SK-N-SH (cell line): ENCODE data around the gene LSM14B. TPM values are rescaled to one million over a fixed set of nuclear protein-coding genes. Genes with fewer than 3 reads are reported as not detected.

Source experiments
- CTCF ChIA-PET: fragments of 300-600, 350-600 bp; formaldehyde crosslinking; extraction: SDS; loops from one replicate; lab custom pipeline; 2021; lab: Yijun Ruan, JAX
- POLR2A ChIA-PET: fragments of 350-600 bp; sonication (Branson Sonifier 250); formaldehyde crosslinking; extraction: SDS; loops from one replicate; lab custom pipeline; 2020; ENCODE audit warnings: antibody characterized with exemption, inconsistent platforms; lab: Yijun Ruan, JAX
- DNase-seq: peaks from one replicate; pipeline ENCODE4 v3.0.0; 2012
- H2AFZ ChIP-seq: fragments of 200-600 bp; sonication (generic); 2 replicates; pipeline ENCODE4 v1.8.1; 2016; ENCODE audit warnings: antibody characterized with exemption, mild to moderate bottlenecking, low read depth
- H3F3A ChIP-seq: fragments of 200-600 bp; sonication (generic); replicated peaks from 2 replicates; pipeline ENCODE3; 2016; ENCODE audit warnings: antibody characterized with exemption, mild to moderate bottlenecking; ENCODE audit not compliant: insufficient read depth
- H3K27ac ChIP-seq, 2 experiments: fragments of 200-500 bp in 1 of 2; fragments of 200-600 bp in 1 of 2; sonication (Bioruptor generic) in 1 of 2; sonication (generic), shearing (Covaris generic) in 1 of 2; 2 replicates each; pipeline versions ENCODE4 v1.5.1 to v1.6.1; 2014 to 2016; ENCODE audit warnings: low read depth in 2 of 2, inconsistent platforms in 1 of 2, low read length in 1 of 2, mild to moderate bottlenecking in 1 of 2, mixed read lengths in 1 of 2
- H3K27me3 ChIP-seq: fragments of 200-600 bp; sonication (generic), shearing (Covaris generic); 2 replicates; pipeline ENCODE4 v1.6.1; 2016; ENCODE audit warnings: mixed run types; ENCODE audit not compliant: insufficient read depth
- H3K36me3 ChIP-seq, 2 experiments: fragments of 200-500 bp in 1 of 2; fragments of 200-600 bp in 1 of 2; sonication (Bioruptor generic) in 1 of 2; sonication (generic) in 1 of 2; replicated peaks in 1 of 2; 2 replicates each; pipeline versions ENCODE3 to v1.5.1; 2014 to 2016; ENCODE audit warnings: low read length in 1 of 2, mild to moderate bottlenecking in 1 of 2; ENCODE audit not compliant: insufficient read depth in 2 of 2, control insufficient read depth in 1 of 2
- H3K4me1 ChIP-seq, 2 experiments: fragments of 200-500 bp in 1 of 2; fragments of 200-600 bp in 1 of 2; sonication (Bioruptor generic) in 1 of 2; sonication (generic), shearing (Covaris generic) in 1 of 2; 2 replicates each; pipeline versions ENCODE4 v1.5.1 to v1.6.1; 2014 to 2016; ENCODE audit warnings: low read depth in 1 of 2, low read length in 1 of 2, mixed run types in 1 of 2; ENCODE audit not compliant: insufficient read depth in 2 of 2, control insufficient read depth in 1 of 2
- H3K4me2 ChIP-seq: fragments of 200-600 bp; sonication (generic), shearing (Covaris generic); 2 replicates; pipeline ENCODE4 v1.6.1; 2017; ENCODE audit warnings: mixed run types
- H3K4me3 ChIP-seq, 2 experiments: fragments of 200-500 bp in 1 of 2; fragments of 200-600 bp in 1 of 2; sonication (Bioruptor generic) in 1 of 2; sonication (generic), shearing (Covaris generic) in 1 of 2; 2 replicates each; pipeline versions ENCODE4 v1.5.1 to v1.8.1; 2014 to 2016; ENCODE audit warnings: low read depth in 2 of 2, inconsistent platforms in 1 of 2, low read length in 1 of 2, mild to moderate bottlenecking in 1 of 2, mixed read lengths in 1 of 2, moderate library complexity in 1 of 2
- H3K79me2 ChIP-seq: fragments of 200-600 bp; sonication (generic); 2 replicates; pipeline ENCODE4 v1.8.1; 2017; ENCODE audit warnings: mild to moderate bottlenecking; ENCODE audit not compliant: insufficient read depth
- H3K9ac ChIP-seq: fragments of 200-600 bp; sonication (generic); 2 replicates; pipeline ENCODE4 v1.6.1; 2017; ENCODE audit warnings: mixed run types
- H3K9me2 ChIP-seq: fragments of 200-600 bp; sonication (generic); 2 replicates; pipeline ENCODE4 v1.6.1; 2017; ENCODE audit warnings: mixed run types
- H3K9me3 ChIP-seq: fragments of 200-600 bp; sonication (generic); 2 replicates; pipeline ENCODE4 v1.6.1; 2017; ENCODE audit warnings: mixed run types, mild to moderate bottlenecking, moderate library complexity
- H4K20me1 ChIP-seq: fragments of 200-600 bp; sonication (generic); 2 replicates; pipeline ENCODE4 v1.6.1; 2017; ENCODE audit warnings: mild to moderate bottlenecking, mixed run types; ENCODE audit not compliant: insufficient read depth
- EZH2phosphoT487 ChIP-seq: fragments of 200-600 bp; sonication (generic); IDR thresholded peaks from 2 replicates; pipeline ENCODE4 v1.6.1; 2017; ENCODE audit warnings: low read depth, mixed run types, mild to moderate bottlenecking, antibody characterized with exemption, moderate library complexity, borderline replicate concordance
- MAX ChIP-seq: IDR thresholded peaks from 2 replicates; pipeline ENCODE4 v1.4.0; 2012; ENCODE audit warnings: low read depth
- PBX3 ChIP-seq: IDR thresholded peaks from 2 replicates; pipeline ENCODE4; 2012
- RAD21 ChIP-seq: IDR thresholded peaks from 2 replicates; pipeline ENCODE4 v1.6.1; 2012; ENCODE audit warnings: mild to moderate bottlenecking, low read length
- RFX5 ChIP-seq: IDR thresholded peaks from 2 replicates; pipeline ENCODE4 v1.6.1; 2012; ENCODE audit warnings: mild to moderate bottlenecking, improper control_type of control experiment, low read length
- USF2 ChIP-seq: fragments of 150-350 bp; IDR thresholded peaks from 2 replicates; pipeline ENCODE4 v1.6.1; 2017; ENCODE audit warnings: antibody characterized with exemption, low read length, low read depth, borderline replicate concordance
- YY1 ChIP-seq: IDR thresholded peaks from 2 replicates; pipeline ENCODE4 v1.4.0; 2012; ENCODE audit warnings: low read depth, mild to moderate bottlenecking
- WGBS: methylation state at CpG from one replicate; pipeline ENCODE4 v1.1.6; 2017; ENCODE audit warnings: low lambda C conversion rate; 5-methylcytosine and 5-hydroxymethylcytosine counted together
- polyA plus RNA-seq, 3 experiments: library from polyadenylated mRNA; depleted of rRNA; stranded (reverse); fragments of >200 nt; gene quantifications; 2 replicates each; pipeline ENCODE4 v1.2.3, GENCODE V29; 2012

The LSM14B gene
- polyA plus RNA-seq, 1 of the 3 experiments (the other 2 are of a cell fraction) = 64.6 TPM

GRCh38 chr20:62172666-62173065 lies 50.4 kb downstream of the LSM14B start:
- ChIA-PET POLR2A (interaction anchor here (0.6 kb wide), 1 partner anchor 25 kb away, joined by 3 read pairs; no protein-coding TSS in a partner anchor), CTCF (interaction anchor here (1.0 kb wide), 1 partner anchor 16 kb away, joined by 5 read pairs; no protein-coding TSS in a partner anchor)
- Histone ChIP-seq H3K4me2 (no peak overlapping the region), H3K27ac (no peak overlapping the region), H3K4me3 (no peak overlapping the region), H3K9ac (no peak overlapping the region), H2AFZ (no peak overlapping the region), H4K20me1 (no peaks in the 10 kb centered on the region), H3K4me1 (peaks cover 0 to 11% of the 10 kb centered on the region in 2 experiments; a peak in 1 of 4 replicates), H3F3A (no peaks in the 10 kb centered on the region), H3K27me3 (no peaks in the 10 kb centered on the region), H3K36me3 (peaks cover 9 to 22% of the 10 kb centered on the region in 2 experiments), H3K79me2 (no peaks in the 10 kb centered on the region), H3K9me2 (no peaks in the 10 kb centered on the region), H3K9me3 (no peaks in the 10 kb centered on the region)
- no peak for TF ChIP-seq USF2
- TF ChIP-seq RAD21 = no peak
- no peak for DNase-seq
- 95% methylated on average over 15 of the region's 18 CpGs for WGBS

- Histone ChIP-seq H4K20me1 (no peaks in the 10 kb centered on the region), H3K27me3 (no peaks in the 10 kb centered on the region), H3K9me2 (no peaks in the 10 kb centered on the region), H3K79me2 (no peaks in the 10 kb centered on the region), H2AFZ (no peak overlapping the region), H3K36me3 (peaks cover 9 to 22% of the 10 kb centered on the region in 2 experiments), H3F3A (no peaks in the 10 kb centered on the region), H3K4me2 (no peak overlapping the region), H3K9ac (no peak overlapping the region), H3K9me3 (no peaks in the 10 kb centered on the region), H3K27ac (no peak overlapping the region), H3K4me1 (peaks cover 0 to 12% of the 10 kb centered on the region in 2 experiments; a peak in 1 of 4 replicates), H3K4me3 (no peak overlapping the region)
- no peak for DNase-seq
- ChIA-PET CTCF (interaction anchor here (1.1 to 2.6 kb wide), 2 partner anchors 9 to 18 kb away, joined by 3 to 11 read pairs; no protein-coding TSS in a partner anchor), POLR2A (no interaction called here)
- WGBS = 97% methylated on average over 21 of the region's 28 CpGs
- TF ChIP-seq YY1 (no peak), RFX5 (no peak), EZH2phosphoT487 (no peak), MAX (no peak), PBX3 (no peak)
These were observed 51.9 kb downstream of the LSM14B start for GRCh38 chr20:62174021-62174804.
